ENCODE data around the gene ENTPD2.

GRCh38 chr9:137018761-137019559 lies 34.9 kb downstream of the ENTPD2 start:
- TF ChIP-seq POLR2A (IDR thresholded peaks at IDR 0.05) (no peak), CTCF (IDR thresholded peaks at IDR 0.05) (no peak)

Data from transverse colon (tissue), 3 donors.